ENCODE results near the gene RABL6.
"Not testable (repeated sequence)": the region's sequence is repeated elsewhere in the genome, so short reads cannot be mapped to it uniquely, and the experiment has no call there.

RABL6 gene

DNA sequence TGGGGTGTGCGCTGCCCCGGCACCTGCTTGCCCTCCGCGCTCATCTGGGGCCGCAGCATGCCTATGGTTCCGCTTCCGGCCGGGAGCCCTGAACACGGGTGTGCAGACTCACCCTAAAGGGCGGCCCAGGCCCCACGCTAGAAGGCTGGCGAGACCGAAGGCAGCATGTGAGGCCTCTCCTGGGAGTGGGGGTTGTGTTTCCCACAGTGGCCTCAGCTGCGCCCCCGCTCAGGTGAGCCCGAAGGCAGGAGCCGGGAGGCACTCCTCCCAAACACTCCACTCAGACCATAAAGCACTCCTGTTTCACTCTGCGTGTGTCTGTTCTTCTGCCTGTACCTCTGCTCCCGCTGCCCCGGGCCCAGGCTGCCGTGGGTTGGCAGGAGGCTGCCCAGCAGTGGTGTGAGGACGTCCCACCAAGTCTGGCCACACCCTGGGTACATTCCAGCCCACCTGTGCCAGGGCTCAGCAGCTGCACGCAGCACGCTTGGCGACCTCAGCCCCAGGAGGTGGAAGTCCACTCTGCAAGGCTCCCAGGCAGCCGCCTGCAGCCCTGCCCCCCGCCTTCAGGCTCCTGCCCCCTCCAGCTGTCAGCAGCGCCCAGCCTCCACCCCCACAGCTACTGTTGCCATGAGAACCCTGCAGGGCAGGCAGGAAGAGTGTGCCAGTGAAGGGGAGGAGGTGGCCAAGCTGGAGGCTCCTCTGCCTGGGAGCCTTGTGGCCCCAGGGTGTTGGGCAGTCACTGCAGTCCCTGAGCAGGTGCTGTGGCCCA is 33.3 kb downstream of the RABL6 start:
- peak; percentile 64 to 98 (median 84) for DNase-seq

DNA sequence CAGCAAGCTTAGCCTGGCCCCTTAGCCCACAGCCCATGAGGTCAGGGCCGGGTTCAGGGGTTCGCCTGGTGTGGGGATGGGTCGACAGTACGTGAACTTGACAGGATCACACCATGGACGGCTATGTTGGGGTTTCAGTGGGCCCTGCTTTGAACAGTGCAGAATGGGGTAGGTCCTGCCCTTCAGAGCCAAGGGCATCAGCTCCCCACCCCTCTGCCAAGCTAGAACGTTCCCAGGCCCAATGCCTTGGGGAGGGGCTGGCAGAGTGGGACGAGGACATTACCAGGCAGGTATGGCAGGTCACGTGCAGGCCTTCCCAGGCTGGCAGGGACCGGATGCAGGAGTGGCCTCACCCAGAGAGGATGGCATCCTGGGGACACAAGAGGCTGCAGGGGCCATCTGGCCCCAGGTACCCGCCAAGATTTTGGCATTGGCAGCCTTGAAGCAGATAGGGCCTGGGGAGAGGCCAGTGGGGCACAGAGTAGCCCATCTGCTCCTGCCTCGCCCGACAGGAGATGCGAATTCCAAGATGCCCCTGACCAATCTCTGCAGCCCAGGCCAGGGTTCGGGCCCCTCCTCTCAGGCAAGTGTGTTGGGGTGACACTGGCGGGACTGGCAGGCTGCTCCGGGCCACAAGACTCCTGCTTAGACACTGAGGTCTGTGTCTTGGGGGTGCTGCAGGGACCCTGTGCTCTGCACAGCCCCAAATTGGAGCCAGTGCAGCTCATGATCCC is 34.1 kb downstream of the RABL6 start:
- not testable (repeated sequence) for DNase-seq

More for the DNA sequence above, 33.3 kb downstream of the RABL6 start:
- intact Hi-C loops (cut with DNase I) = loop anchor here (5.0 to 10.0 kb wide), 3 partner anchors 34 to 104 kb away; partner anchors contain the start of genes C8G, FBXW5, RABL6 and TMEM141

DNA sequence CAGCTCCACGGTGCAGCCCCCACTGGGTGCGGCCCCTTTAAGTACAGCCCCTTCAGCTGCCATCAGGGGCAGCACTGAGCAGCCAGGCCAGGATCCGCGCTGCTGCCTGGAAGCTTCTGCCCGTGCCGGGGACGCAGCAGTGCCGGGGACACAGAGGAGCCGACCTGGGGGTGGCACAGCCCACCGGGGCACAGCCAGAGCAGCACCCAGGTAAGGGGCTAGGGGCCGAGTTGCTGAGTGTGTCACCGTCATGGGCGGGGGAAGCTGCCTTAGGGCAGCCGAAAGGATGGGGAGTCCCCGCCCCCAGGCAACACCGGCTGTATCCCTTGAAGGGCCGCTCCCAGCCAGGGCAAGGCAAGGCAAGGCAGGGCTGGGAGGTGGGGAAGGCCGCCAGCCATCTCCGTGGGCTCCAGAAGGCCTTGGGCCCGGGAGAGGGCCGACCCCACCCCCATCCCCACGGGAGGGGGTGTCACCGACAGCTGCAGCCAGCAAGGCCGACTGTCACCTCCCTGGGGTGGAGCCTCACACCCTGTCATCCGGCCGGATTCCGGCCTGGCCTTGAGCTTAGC is 34.7 kb downstream of the RABL6 start, which contains the start of gene AJM1:
AJM1 (plus strand) TSS at position 99 of the 569 bp plus-strand sequence. CDS start 1,937 bp downstream, outside the sequence.
- intact Hi-C loops (cut with DNase I) = loop anchor here (5.0 to 10.0 kb wide), 3 partner anchors 35 to 102 kb away; partner anchors contain the start of genes C8G, FBXW5, RABL6 and TMEM141
- DNase-seq = peak; percentile 74 to 98 (median 84)

More for the DNA sequence above, 34.1 kb downstream of the RABL6 start:
- intact Hi-C loops (cut with DNase I) = loop anchor here (5.0 to 10.0 kb wide), 3 partner anchors 35 to 103 kb away; partner anchors contain the start of genes C8G, FBXW5, RABL6 and TMEM141

DNA sequence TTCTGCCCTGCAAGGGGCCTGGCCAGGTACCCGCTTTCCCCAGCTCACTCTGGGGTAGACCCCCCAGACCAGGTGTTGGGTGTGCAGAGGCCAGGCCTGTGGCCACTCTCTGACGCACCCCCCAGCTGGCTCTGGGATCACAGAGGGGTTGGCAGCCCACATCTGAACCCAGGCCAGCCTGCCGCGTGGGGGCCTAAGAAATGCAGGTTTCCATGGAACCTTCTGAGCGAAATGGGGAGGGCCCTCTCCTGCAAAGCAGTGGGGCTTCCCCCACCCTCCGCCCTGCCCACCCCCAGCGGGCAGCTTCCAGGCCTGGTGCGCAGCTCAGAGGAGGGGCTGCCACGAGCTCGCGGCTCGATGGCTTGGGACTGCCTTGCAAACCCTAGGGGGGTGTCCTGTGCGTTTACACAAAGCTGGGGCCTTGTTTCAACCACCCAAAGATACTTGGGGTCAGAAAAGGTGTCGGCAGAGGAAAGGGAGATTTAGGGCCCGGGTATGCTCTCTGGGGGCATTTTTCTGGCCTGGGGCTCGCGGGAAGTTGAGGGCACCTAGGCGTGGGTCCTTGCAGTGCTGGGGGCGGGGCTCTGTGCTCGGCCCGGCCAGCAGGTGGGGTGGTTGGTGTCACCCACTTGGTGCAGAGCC is 35.5 kb downstream of the RABL6 start:
- not testable (repeated sequence) for DNase-seq
- intact Hi-C loops (cut with DNase I) = loop anchor here (5.0 to 10.0 kb wide), 3 partner anchors 36 to 102 kb away; partner anchors contain the start of genes C8G, FBXW5, RABL6 and TMEM141

DNA sequence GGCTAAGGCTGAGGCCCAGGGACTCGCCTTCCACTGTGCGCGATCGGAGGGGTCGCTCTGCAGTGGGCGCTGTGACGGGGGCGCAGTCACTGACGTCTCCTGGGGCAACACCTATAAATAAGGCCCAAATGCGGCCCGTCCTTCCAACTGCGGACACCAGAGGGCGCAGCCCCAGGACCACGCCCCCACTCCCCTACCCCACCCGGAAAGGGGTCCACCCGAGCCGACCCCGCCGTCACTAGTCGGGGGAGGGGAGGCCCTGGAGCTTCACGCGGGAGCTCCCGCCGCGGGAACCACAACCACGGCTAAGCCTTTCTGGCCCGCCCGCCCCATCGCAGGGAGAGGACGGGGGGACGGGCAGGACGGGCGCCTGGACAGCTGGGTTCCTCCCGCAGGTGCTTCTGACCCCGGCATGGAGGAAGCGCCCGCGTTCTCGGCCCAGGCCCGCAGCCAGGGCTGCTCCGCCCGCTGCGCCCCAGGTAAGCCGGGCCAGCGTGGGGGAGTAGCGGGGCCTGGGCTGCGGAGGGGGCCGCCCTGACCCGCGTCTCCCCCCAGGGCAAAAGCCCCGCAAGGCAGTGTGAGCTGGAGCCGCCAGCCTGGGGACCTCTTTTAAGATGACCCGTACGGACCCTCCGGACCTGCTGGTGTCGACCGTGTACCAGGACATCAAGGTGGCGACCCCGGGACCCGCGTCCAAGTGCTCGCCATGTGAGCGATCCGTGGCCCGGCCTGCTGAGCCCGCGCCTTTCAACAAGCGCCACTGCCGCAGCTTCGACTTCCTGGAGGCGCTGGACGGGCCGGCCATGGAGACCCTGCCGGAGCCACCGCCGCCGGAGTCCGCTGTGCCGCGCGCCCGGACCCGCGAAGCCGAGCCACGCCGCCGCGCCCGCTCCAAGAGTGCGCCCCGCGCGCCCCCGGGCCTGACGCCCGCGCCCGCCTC is 36.3 kb downstream of the RABL6 start:
- intact Hi-C loops (cut with DNase I) = loop anchor here (5.0 to 10.0 kb wide), 3 partner anchors 37 to 101 kb away; partner anchors contain the start of genes C8G, FBXW5, RABL6 and TMEM141
- peak in 2 of 10 donors; percentile 45 to 53 for DNase-seq

DNA sequence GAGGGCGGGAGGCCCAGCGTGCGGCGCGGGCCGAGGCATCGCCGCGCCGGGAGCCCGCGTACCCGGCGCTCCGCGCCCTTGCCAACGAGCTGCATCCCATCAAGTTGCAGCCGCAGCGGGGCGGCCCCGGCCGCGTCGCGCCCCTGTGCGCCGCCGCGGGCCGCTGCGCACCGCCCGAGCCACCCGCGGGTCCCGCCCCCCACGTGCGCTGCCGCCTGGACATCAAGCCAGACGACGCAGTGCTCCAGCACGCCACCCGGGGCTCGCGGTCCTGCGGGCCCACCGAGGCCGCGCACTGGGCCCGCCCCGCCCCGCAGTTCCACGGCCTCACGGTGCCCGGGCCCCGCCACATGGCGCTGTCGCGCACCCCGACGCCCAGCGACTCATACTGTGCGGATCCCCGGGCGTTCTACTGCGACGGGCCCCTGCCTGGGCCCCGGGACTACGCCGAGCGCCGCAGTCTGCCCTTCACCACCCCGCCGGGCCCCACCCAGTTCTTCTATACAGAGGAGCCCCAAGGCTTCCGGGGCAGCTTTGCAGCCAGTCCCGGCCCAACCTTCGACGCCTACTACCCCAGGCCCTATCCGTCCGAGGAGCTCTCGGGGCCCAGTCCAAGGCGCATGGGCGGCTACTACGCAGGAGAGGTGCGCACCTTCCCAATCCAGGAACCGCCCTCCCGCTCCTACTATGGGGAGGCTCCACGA is 37.2 kb downstream of the RABL6 start:
- DNase-seq = no peak
- intact Hi-C loops (cut with DNase I) = loop anchor here (5.0 to 10.0 kb wide), 3 partner anchors 38 to 100 kb away; partner anchors contain the start of genes C8G, FBXW5, RABL6 and TMEM141

DNA sequence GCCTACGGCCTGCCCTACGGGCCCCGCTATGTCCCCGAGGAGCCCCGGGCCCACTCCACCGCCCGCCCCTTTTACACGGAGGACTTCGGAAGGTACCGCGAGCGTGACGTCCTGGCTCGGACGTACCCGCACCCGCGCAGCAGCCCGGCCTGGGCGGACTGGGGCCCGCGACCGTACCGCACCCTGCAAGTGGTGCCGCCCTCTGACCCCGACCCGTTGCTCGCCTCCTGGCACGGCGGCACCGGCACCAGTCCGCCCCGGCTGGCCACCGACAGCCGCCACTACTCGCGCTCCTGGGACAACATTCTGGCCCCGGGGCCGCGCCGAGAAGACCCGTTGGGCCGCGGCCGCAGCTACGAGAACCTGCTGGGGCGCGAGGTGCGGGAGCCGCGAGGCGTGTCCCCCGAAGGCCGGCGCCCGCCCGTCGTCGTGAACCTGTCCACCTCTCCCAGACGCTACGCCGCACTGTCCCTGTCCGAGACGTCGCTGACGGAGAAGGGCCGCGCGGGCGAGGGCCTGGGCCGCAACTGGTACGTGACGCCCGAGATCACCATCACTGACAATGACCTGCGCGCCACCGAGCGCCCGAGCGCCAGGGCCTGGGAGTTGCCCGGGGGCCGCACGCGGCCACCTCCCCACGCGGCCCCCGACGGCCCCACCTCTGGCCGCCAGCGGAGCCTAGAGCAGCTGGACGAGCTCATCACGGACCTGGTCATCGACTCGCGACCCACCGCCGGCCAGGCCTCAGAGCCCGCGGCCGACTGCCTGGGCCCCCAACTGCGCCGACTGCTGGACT is 37.9 kb downstream of the RABL6 start:
- no peak for DNase-seq
- intact Hi-C loops (cut with DNase I) = loop anchor here (10.0 kb wide), 1 partner anchor 99 kb away; the partner anchor contains the start of genes C8G and FBXW5

DNA sequence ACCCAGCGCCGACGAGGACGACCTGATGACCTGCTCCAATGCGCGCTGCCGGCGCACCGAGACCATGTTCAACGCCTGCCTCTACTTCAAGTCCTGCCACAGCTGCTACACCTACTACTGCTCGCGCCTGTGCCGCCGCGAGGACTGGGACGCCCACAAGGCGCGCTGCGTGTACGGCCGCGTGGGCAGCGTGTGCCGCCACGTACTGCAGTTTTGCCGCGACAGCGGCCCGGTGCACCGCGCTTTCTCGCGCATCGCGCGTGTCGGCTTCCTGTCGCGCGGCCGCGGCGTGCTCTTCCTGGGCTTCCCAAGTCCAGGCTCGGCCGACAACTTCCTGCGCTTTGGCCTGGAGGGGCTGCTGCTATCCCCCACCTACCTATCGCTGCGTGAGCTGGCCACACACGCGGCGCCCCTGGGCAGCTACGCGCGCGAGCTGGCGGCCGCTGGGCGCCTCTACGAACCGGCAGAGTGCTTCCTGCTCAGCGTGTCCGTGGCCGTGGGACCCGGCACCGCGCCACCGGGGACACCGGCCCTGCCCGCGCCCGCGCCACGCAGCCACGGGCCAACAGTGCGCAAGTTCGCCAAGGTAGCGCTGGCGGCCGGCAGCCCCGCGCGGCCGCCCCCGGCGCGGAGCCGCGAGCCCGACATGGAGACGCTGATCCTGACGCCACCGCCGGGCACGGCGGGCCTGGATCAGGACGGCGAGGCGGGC is 38.8 kb downstream of the RABL6 start:
- no peak for DNase-seq
- intact Hi-C loops (cut with DNase I) = loop anchor here (10.0 kb wide), 1 partner anchor 98 kb away; the partner anchor contains the start of genes C8G and FBXW5

DNA sequence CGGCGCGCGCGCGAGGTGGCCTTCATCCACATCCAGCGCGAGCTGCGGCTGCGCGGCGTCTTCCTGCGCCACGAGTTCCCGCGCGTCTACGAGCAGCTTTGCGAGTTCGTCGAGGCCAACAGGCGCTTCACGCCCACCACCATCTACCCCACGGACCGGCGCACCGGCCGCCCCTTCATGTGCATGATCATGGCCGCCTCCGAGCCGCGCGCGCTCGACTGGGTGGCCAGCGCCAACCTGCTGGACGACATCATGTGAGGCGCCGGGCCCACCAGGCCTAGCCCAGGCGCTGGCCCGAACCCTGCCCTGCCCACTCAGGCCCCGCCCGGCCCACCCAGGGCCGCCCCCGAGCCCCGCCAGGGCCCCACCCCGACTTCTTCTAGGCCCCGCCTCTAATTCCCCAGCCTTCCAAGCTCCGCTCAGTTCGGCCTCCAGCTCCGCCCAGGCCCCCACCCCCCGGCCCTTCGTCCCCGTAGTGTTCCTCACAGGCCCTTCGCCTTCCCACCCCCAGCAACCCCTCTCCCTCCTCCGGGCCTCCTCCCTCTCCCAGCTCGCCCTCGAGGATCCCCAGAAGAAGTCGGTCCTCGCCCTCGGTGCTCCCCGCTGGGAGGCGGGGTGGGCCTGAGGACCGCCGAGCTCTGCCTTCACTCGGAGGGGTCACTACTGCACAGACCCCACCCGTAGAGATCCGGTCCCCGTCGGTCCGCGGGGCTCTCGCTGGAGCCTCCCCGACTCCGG is 39.5 kb downstream of the RABL6 start:
- intact Hi-C loops (cut with DNase I) = loop anchor here (10.0 kb wide), 1 partner anchor 98 kb away; the partner anchor contains the start of genes C8G and FBXW5
- DNase-seq = no peak

DNA sequence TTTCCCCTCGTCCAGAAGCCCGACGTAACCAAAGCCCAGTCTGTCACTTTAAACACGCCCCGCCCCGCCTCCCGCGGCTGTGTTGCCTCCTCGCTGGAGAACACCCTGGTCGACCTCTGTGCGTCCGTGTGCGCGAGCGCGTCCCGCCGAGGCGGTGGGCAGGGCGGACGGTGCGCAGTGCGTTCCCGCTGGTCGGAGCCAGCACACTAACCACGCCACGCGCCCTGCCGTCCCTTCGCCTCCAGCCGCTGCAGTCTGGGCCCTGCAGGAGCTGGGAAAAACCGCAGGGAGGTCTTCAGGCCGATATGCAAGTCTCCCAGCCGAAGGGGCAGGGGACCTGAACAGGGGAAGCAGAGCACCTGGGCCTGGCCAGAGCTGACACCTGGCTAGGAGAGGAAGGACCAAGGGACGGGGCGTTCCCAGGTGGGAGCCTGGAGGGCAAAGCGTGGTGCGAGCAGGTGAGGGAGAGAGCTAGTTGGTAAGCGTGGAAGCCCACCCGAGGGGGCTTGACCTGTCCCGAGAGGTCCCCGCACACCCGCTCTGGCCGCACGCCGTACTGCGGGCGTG is 40.2 kb downstream of the RABL6 start:
- intact Hi-C loops (cut with DNase I) = loop anchor here (10.0 kb wide), 1 partner anchor 97 kb away; the partner anchor contains the start of genes C8G and FBXW5

DNA sequence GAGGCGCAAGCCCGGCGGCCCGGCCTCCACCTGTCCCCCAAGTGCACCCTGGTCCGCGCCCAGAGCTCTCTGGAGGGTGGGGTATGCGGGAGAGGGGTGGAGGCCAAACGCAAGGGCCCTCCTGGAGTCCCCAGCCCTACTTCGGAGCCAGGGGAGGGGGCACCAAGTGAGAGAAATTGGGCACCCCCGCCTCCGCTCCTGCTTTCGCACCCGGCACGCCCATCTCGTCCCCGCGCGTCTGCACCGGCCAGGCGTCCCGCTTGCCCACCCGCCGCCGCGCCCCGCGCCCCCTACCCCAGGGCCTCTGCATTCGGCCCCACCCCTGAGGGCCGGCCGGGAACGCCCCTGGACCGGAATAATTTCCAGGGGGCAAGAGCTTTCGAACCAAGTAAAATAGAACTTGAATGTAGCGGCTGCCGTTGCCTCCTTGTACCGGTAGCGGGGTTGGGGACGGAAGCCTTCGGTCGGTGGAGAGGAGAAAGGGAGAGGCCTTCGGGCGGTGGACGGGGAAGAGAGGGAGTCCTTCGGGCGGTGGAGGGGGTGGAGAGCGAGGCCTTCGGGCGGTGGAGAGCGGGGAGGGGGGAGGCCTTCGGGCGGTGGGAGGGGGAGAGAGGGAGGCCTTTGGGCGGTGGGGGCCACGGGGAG is 40.8 kb downstream of the RABL6 start:
- peak in 3 of 10 donors; percentile 20 to 92 (median 39) for DNase-seq
- intact Hi-C loops (cut with DNase I) = loop anchor here (10.0 kb wide), 1 partner anchor 96 kb away; the partner anchor contains the start of genes C8G and FBXW5

More for the DNA sequence above, 40.2 kb downstream of the RABL6 start:
- peak in 1 of 10 donors; percentile 50 for DNase-seq

DNA sequence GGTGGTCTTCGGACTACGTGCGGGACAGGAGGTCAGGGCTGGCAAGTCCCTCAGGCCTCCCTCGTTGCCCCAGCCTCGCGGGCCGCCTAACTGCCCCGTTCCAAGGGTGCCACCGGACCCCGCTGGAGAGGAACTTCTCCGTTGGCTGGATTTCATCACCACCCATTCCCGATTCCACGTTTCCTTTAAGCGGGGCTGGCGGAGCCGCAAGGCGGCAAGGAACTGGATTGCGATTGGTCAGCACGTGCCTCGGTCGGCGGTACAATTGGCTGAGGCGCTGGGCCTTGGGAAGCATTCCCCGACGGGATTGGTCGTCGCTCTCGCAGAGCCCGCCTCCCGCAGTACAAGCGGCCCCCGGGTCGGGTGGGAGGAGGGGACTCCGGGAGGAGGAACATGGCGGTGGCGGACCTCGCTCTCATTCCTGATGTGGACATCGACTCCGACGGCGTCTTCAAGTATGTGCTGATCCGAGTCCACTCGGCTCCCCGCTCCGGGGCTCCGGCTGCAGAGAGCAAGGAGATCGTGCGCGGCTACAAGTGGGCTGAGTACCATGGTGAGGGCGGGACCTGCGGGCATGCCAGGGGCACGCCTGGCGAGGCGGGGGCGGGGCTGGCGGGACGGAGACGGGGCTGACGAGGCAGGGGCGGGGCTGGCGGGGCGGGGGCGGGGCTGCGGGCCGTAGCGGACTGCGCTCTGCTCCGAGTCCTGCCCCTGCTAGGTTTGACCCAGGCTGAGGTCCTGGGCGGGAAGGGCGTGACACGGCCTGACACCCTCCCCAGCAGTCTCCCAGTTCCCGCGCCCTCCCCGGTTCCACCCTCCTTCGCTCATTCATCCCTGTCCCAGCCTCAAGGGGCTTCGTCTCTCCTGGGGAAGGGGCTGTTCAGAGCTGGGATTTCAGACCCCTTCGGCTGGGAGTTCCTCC is 41.6 kb downstream of the RABL6 start, which contains the start of gene PHPT1:
PHPT1 (plus strand) TSS at position 372 of the 922 bp plus-strand sequence; CDS start at position 394, 22 bp downstream.
- DNase-seq = peak; percentile 98 to 100 (median 99)
- intact Hi-C loops (cut with DNase I) = loop anchor here (10.0 kb wide), 1 partner anchor 96 kb away; the partner anchor contains the start of genes C8G and FBXW5
